ENCODE data around the gene ESYT2. TPM values are rescaled to one million over a fixed set of nuclear protein-coding genes. Genes with fewer than 3 reads are reported as not detected.

Gene ESYT2
- polyA plus RNA-seq, 4 donors, result 10.0 to 37.9 (median 21.2) TPM

- Histone ChIP-seq H3K27ac (ENCODE audit: low read depth in 1 of 3, low read length in 2 of 3) (no peak overlapping the region), H3K9me3 (ENCODE audit: control insufficient read depth in 2 of 2, insufficient read depth in 1 of 2, low read depth in 1 of 2, low read length in 1 of 2) (peaks cover 0 to 4% of the 10 kb centered on the region in 2 donors), H3K4me3 (ENCODE audit: low read depth in 1 of 3, low read length in 3 of 3) (no peak overlapping the region), H3K27me3 (ENCODE audit: control insufficient read depth in 3 of 3, insufficient read depth in 3 of 3, low read length in 3 of 3) (no peaks in the 10 kb centered on the region), H3K36me3 (ENCODE audit: control insufficient read depth in 3 of 3, insufficient read depth in 2 of 3, low read depth in 1 of 3, low read length in 3 of 3) (peaks cover 0 to 11% (median 2%) of the 10 kb centered on the region in 3 donors), H3K4me1 (ENCODE audit: control insufficient read depth in 3 of 3, insufficient read depth in 2 of 3, low read depth in 1 of 3, low read length in 2 of 3) (no peaks in the 10 kb centered on the region)
- FAIRE-seq (no peak), DNase-seq (no peak)
- 97 to 98% (median 97%) methylated on average over 5 of the region's 5 CpGs for WGBS, 3 donors
These were observed 101.6 kb downstream of the ESYT2 start for GRCh38 chr7:158727690-158728089.

- H3K36me3 ChIP-seq (ENCODE audit: control insufficient read depth in 3 of 3, insufficient read depth in 2 of 3, low read depth in 1 of 3, low read length in 3 of 3), result peaks cover 0 to 8% (median 2%) of the 10 kb centered on the region in 3 donors
- no peaks in the 10 kb centered on the region for H3K4me1 ChIP-seq (ENCODE audit: control insufficient read depth in 3 of 3, insufficient read depth in 2 of 3, low read depth in 1 of 3, low read length in 2 of 3)
- WGBS, 3 donors, result 86 to 88% (median 88%) methylated on average over 4 of the region's 4 CpGs
- no peak overlapping the region for H3K4me3 ChIP-seq (ENCODE audit: low read depth in 1 of 3, low read length in 3 of 3)
- no peaks in the 10 kb centered on the region for H3K27me3 ChIP-seq (ENCODE audit: control insufficient read depth in 3 of 3, insufficient read depth in 3 of 3, low read length in 3 of 3)
- FAIRE-seq (no peak), DNase-seq (no peak)
- peaks cover 0 to 4% of the 10 kb centered on the region in 2 donors for H3K9me3 ChIP-seq (ENCODE audit: control insufficient read depth in 2 of 2, insufficient read depth in 1 of 2, low read depth in 1 of 2, low read length in 1 of 2)
- H3K27ac ChIP-seq (ENCODE audit: low read depth in 1 of 3, low read length in 2 of 3), result no peak overlapping the region
These were observed 103.0 kb downstream of the ESYT2 start for GRCh38 chr7:158726277-158726807.

GRCh38 chr7:158725506-158725800, 103.9 kb downstream of the ESYT2 start:
- FAIRE-seq (no peak), DNase-seq (no peak)
- H3K4me1 ChIP-seq (ENCODE audit: control insufficient read depth in 3 of 3, insufficient read depth in 2 of 3, low read depth in 1 of 3, low read length in 2 of 3), result no peaks in the 10 kb centered on the region
- H3K36me3 ChIP-seq (ENCODE audit: control insufficient read depth in 3 of 3, insufficient read depth in 2 of 3, low read depth in 1 of 3, low read length in 3 of 3), result peaks cover 0 to 6% (median 2%) of the 10 kb centered on the region in 3 donors
- 80 to 88% (median 88%) methylated on average over 4 of the region's 4 CpGs for WGBS, 3 donors
- no peak overlapping the region for H3K27ac ChIP-seq (ENCODE audit: low read depth in 1 of 3, low read length in 2 of 3)
- no peaks in the 10 kb centered on the region for H3K27me3 ChIP-seq (ENCODE audit: control insufficient read depth in 3 of 3, insufficient read depth in 3 of 3, low read length in 3 of 3)
- no peak overlapping the region for H3K4me3 ChIP-seq (ENCODE audit: low read depth in 1 of 3, low read length in 3 of 3)
- H3K9me3 ChIP-seq (ENCODE audit: control insufficient read depth in 2 of 2, insufficient read depth in 1 of 2, low read depth in 1 of 2, low read length in 1 of 2), result peaks cover 0 to 4% of the 10 kb centered on the region in 2 donors

- 92 to 95% (median 92%) methylated on average over 21 of the region's 21 CpGs for WGBS, 3 donors
- Histone ChIP-seq H3K27ac (ENCODE audit: low read depth in 1 of 3, low read length in 2 of 3) (no peak overlapping the region), H3K4me3 (ENCODE audit: low read depth in 1 of 3, low read length in 3 of 3) (no peak overlapping the region), H3K9me3 (ENCODE audit: control insufficient read depth in 2 of 2, insufficient read depth in 1 of 2, low read depth in 1 of 2, low read length in 1 of 2) (peaks cover 0 to 4% of the 10 kb centered on the region in 2 donors), H3K4me1 (ENCODE audit: control insufficient read depth in 3 of 3, insufficient read depth in 2 of 3, low read depth in 1 of 3, low read length in 2 of 3) (no peaks in the 10 kb centered on the region), H3K27me3 (ENCODE audit: control insufficient read depth in 3 of 3, insufficient read depth in 3 of 3, low read length in 3 of 3) (no peaks in the 10 kb centered on the region), H3K36me3 (ENCODE audit: control insufficient read depth in 3 of 3, insufficient read depth in 2 of 3, low read depth in 1 of 3, low read length in 3 of 3) (peaks cover 0 to under 1% (median under 1%) of the 10 kb centered on the region in 3 donors)
- DNase-seq, result no peak
- FAIRE-seq, result no peak
These were observed 104.4 kb downstream of the ESYT2 start for GRCh38 chr7:158724658-158725505.

GRCh38 chr7:158723714-158724385, 105.5 kb downstream of the ESYT2 start:
- H3K36me3 ChIP-seq (ENCODE audit: control insufficient read depth in 3 of 3, insufficient read depth in 2 of 3, low read depth in 1 of 3, low read length in 3 of 3), result no peaks in the 10 kb centered on the region
- 86 to 89% (median 89%) methylated on average over 12 of the region's 12 CpGs for WGBS, 3 donors
- no peak overlapping the region for H3K27ac ChIP-seq (ENCODE audit: low read depth in 1 of 3, low read length in 2 of 3)
- no peak for DNase-seq
- H3K4me1 ChIP-seq (ENCODE audit: control insufficient read depth in 3 of 3, insufficient read depth in 2 of 3, low read depth in 1 of 3, low read length in 2 of 3), result no peaks in the 10 kb centered on the region
- no peak for FAIRE-seq
- H3K9me3 ChIP-seq (ENCODE audit: control insufficient read depth in 2 of 2, insufficient read depth in 1 of 2, low read depth in 1 of 2, low read length in 1 of 2), result peaks cover 0 to 4% of the 10 kb centered on the region in 2 donors
- no peaks in the 10 kb centered on the region for H3K27me3 ChIP-seq (ENCODE audit: control insufficient read depth in 3 of 3, insufficient read depth in 3 of 3, low read length in 3 of 3)
- H3K4me3 ChIP-seq (ENCODE audit: low read depth in 1 of 3, low read length in 3 of 3), result no peak overlapping the region

GRCh38 chr7:158723266-158723665, 106.0 kb downstream of the ESYT2 start:
- Histone ChIP-seq H3K4me3 (ENCODE audit: low read depth in 1 of 3, low read length in 3 of 3) (no peak overlapping the region), H3K9me3 (ENCODE audit: control insufficient read depth in 2 of 2, insufficient read depth in 1 of 2, low read depth in 1 of 2, low read length in 1 of 2) (peaks cover 0 to 4% of the 10 kb centered on the region in 2 donors), H3K36me3 (ENCODE audit: control insufficient read depth in 3 of 3, insufficient read depth in 2 of 3, low read depth in 1 of 3, low read length in 3 of 3) (no peaks in the 10 kb centered on the region), H3K27me3 (ENCODE audit: control insufficient read depth in 3 of 3, insufficient read depth in 3 of 3, low read length in 3 of 3) (no peaks in the 10 kb centered on the region), H3K4me1 (ENCODE audit: control insufficient read depth in 3 of 3, insufficient read depth in 2 of 3, low read depth in 1 of 3, low read length in 2 of 3) (no peaks in the 10 kb centered on the region), H3K27ac (ENCODE audit: low read depth in 1 of 3, low read length in 2 of 3) (no peak overlapping the region)
- WGBS, 3 donors, result 90 to 94% (median 93%) methylated on average over 13 of the region's 13 CpGs
- no peak for FAIRE-seq
- no peak for DNase-seq

GRCh38 chr7:158722574-158723237, 106.6 kb downstream of the ESYT2 start:
- peaks cover 0 to 4% of the 10 kb centered on the region in 2 donors for H3K9me3 ChIP-seq (ENCODE audit: control insufficient read depth in 2 of 2, insufficient read depth in 1 of 2, low read depth in 1 of 2, low read length in 1 of 2)
- WGBS, 3 donors, result 94 to 96% (median 96%) methylated on average over 6 of the region's 6 CpGs

GRCh38 chr7:158720112-158720511, 109.2 kb downstream of the ESYT2 start:
- H3K9me3 ChIP-seq (ENCODE audit: control insufficient read depth in 2 of 2, insufficient read depth in 1 of 2, low read depth in 1 of 2, low read length in 1 of 2), result no peaks in the 10 kb centered on the region
- no peaks in the 10 kb centered on the region for H3K4me1 ChIP-seq (ENCODE audit: control insufficient read depth in 3 of 3, insufficient read depth in 2 of 3, low read depth in 1 of 3, low read length in 2 of 3)
- DNase-seq (no peak), FAIRE-seq (no peak)
- no peak overlapping the region for H3K4me3 ChIP-seq (ENCODE audit: low read depth in 1 of 3, low read length in 3 of 3)
- H3K36me3 ChIP-seq (ENCODE audit: control insufficient read depth in 3 of 3, insufficient read depth in 2 of 3, low read depth in 1 of 3, low read length in 3 of 3), result no peaks in the 10 kb centered on the region
- 82 to 86% (median 84%) methylated on average over 9 of the region's 9 CpGs for WGBS, 3 donors
- no peaks in the 10 kb centered on the region for H3K27me3 ChIP-seq (ENCODE audit: control insufficient read depth in 3 of 3, insufficient read depth in 3 of 3, low read length in 3 of 3)
- no peak overlapping the region for H3K27ac ChIP-seq (ENCODE audit: low read depth in 1 of 3, low read length in 2 of 3)

More at GRCh38 chr7:158722574-158723237, 106.6 kb downstream of the ESYT2 start:
- Histone ChIP-seq H3K27ac (ENCODE audit: low read depth in 1 of 3, low read length in 2 of 3) (no peak overlapping the region), H3K4me1 (ENCODE audit: control insufficient read depth in 3 of 3, insufficient read depth in 2 of 3, low read depth in 1 of 3, low read length in 2 of 3) (no peaks in the 10 kb centered on the region), H3K4me3 (ENCODE audit: low read depth in 1 of 3, low read length in 3 of 3) (no peak overlapping the region), H3K27me3 (ENCODE audit: control insufficient read depth in 3 of 3, insufficient read depth in 3 of 3, low read length in 3 of 3) (no peaks in the 10 kb centered on the region), H3K36me3 (ENCODE audit: control insufficient read depth in 3 of 3, insufficient read depth in 2 of 3, low read depth in 1 of 3, low read length in 3 of 3) (no peaks in the 10 kb centered on the region)
- DNase-seq (no peak), FAIRE-seq (no peak)

Measured in small intestine (tissue), 7 donors.